DOHH2 (cell line): ENCODE data around the gene MRPS26.

ENCODE experiments used
- H3F3A ChIP-seq: fragments of 200-600 bp; sonication (generic), shearing (Covaris generic); 2 replicates; pipeline ENCODE4 v1.6.0; 2016; ENCODE audit warnings: antibody characterized with exemption, mild to moderate bottlenecking; ENCODE audit not compliant: control insufficient read depth, insufficient read depth
- H3K27ac ChIP-seq: fragments of 200-600 bp; sonication (generic); 2 replicates; pipeline ENCODE4 v1.5.1; 2014; ENCODE audit warnings: low read depth, mild to moderate bottlenecking, low read length, moderate library complexity
- H3K27me3 ChIP-seq: fragments of 200-600 bp; sonication (generic); 2 replicates; pipeline ENCODE4 v1.6.1; 2014; ENCODE audit warnings: mild to moderate bottlenecking, low read length, mixed read lengths; ENCODE audit not compliant: control insufficient read depth
- H3K36me3 ChIP-seq: fragments of 200-600 bp; sonication (generic); 2 replicates; pipeline ENCODE4 v1.6.1; 2014; ENCODE audit warnings: mild to moderate bottlenecking, low read length, moderate library complexity, mixed read lengths; ENCODE audit not compliant: control insufficient read depth
- H3K4me1 ChIP-seq: fragments of 200-600 bp; sonication (generic); 2 replicates; pipeline ENCODE4 v1.6.1; 2014; ENCODE audit warnings: mild to moderate bottlenecking, low read length, mixed read lengths; ENCODE audit not compliant: control insufficient read depth
- H3K4me2 ChIP-seq: fragments of 200-600 bp; sonication (generic); 2 replicates; pipeline ENCODE4 v1.6.0; 2014; ENCODE audit warnings: mild to moderate bottlenecking, low read length, moderate library complexity
- H3K4me3 ChIP-seq: fragments of 200-600 bp; sonication (generic); 2 replicates; pipeline ENCODE4 v1.5.1; 2014; ENCODE audit warnings: mild to moderate bottlenecking, low read length, mixed read lengths
- H3K79me2 ChIP-seq: fragments of 200-600 bp; sonication (generic); 2 replicates; pipeline ENCODE4 v1.6.1; 2014; ENCODE audit warnings: mild to moderate bottlenecking, low read length, mixed read lengths; ENCODE audit not compliant: control insufficient read depth
- H3K9me2 ChIP-seq: fragments of 200-600 bp; sonication (generic); replicated peaks from 2 replicates; pipeline ENCODE4 v1.6.1; 2014; ENCODE audit warnings: mild to moderate bottlenecking, low read length, mixed read lengths; ENCODE audit not compliant: control insufficient read depth
- H3K9me3 ChIP-seq: fragments of 200-600 bp; sonication (generic); 2 replicates; pipeline ENCODE4 v1.6.1; 2014; ENCODE audit warnings: antibody characterized with exemption, low read length, mixed read lengths; ENCODE audit not compliant: control insufficient read depth, insufficient read depth
- H4K20me1 ChIP-seq: fragments of 200-600 bp; sonication (generic); 2 replicates; pipeline ENCODE4 v1.6.0; 2014; ENCODE audit warnings: low read depth, mild to moderate bottlenecking, antibody characterized with exemption, low read length, moderate library complexity; ENCODE audit not compliant: control insufficient read depth, insufficient read depth
- EZH2phosphoT487 ChIP-seq: fragments of 200-600 bp; sonication (generic); IDR thresholded peaks from 2 replicates; pipeline ENCODE4 v1.6.1; 2017; ENCODE audit warnings: borderline replicate concordance, mild to moderate bottlenecking, antibody characterized with exemption, low read length, moderate library complexity, mixed read lengths
- TF ChIP-seq, protein P1 (sequence below): fragments of 200-600 bp; sonication (generic); IDR thresholded peaks from one replicate; pipeline ENCODE4 v1.5.1; 2014; ENCODE audit warnings: antibody characterized with exemption, mild to moderate bottlenecking, low read depth, low read length; ENCODE audit not compliant: poor library complexity, severe bottlenecking

MRPS26 gene

DNA sequence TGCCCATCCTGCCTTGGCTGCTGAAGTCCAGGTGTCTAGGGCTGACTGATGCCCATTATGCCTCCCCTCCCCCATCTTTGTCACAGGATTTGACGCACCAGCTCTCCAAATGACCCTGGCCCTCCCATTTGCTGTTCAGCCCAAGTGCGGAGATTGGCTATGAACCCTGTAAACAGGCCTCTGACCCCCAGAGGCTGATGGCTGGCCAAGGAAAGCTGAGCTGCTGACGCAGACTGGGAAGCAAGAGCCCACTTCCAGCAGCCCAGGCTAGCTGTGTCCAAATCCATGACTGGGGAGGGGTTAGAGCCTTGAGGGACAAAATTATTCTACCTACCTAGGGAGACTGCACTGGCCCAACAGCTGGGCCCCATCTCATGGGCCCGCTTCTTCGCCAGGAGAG lies 3.2 kb upstream of the MRPS26 start:
- H3K9me2 ChIP-seq, result no peaks in the 10 kb centered on the region
- no peak overlapping the region for H3K4me3 ChIP-seq
- H3F3A ChIP-seq, result 0 out of 2 replicates have a peak, but pooled peaks cover 4% of the 10 kb centered on the region
- H4K20me1 ChIP-seq, result no peaks in the 10 kb centered on the region
- no peak overlapping the region for H3K4me2 ChIP-seq
- TF ChIP-seq EZH2phosphoT487, result no peak
- TF ChIP-seq, protein P1, sequence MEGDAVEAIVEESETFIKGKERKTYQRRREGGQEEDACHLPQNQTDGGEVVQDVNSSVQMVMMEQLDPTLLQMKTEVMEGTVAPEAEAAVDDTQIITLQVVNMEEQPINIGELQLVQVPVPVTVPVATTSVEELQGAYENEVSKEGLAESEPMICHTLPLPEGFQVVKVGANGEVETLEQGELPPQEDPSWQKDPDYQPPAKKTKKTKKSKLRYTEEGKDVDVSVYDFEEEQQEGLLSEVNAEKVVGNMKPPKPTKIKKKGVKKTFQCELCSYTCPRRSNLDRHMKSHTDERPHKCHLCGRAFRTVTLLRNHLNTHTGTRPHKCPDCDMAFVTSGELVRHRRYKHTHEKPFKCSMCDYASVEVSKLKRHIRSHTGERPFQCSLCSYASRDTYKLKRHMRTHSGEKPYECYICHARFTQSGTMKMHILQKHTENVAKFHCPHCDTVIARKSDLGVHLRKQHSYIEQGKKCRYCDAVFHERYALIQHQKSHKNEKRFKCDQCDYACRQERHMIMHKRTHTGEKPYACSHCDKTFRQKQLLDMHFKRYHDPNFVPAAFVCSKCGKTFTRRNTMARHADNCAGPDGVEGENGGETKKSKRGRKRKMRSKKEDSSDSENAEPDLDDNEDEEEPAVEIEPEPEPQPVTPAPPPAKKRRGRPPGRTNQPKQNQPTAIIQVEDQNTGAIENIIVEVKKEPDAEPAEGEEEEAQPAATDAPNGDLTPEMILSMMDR, result no peak
- H3K36me3 ChIP-seq, result peaks cover 38% of the 10 kb centered on the region
- no peak overlapping the region for H3K27ac ChIP-seq
- H3K79me2 ChIP-seq, result peaks cover 17% of the 10 kb centered on the region
- H3K4me1 ChIP-seq, result peaks cover 16% of the 10 kb centered on the region
- no peaks in the 10 kb centered on the region for H3K27me3 ChIP-seq
- H3K9me3 ChIP-seq, result no peaks in the 10 kb centered on the region

DNA sequence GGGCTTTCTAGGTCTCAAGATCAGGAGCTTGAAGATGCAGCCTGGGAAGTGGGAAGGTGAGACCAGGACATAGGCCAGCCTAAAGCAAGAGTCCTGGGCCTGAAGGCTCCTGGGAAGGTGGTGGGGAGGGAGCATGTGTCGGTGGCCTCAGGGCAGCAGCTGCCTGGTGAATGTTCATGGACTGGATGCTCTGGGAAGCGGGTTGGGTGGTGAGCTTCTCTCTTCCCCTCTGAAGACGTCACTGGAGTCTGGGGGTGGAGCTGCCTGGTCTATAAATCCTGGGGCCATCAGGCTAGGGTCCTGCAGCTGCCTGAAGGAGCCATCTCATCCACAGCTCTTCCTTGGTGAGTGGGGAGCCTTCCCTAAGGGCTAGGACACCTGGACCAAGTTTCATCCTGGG lies 2.5 kb upstream of the MRPS26 start, which contains the start of gene GNRH2:
TSS of gene GNRH2 (plus strand) at position 301 of the 400 bp plus-strand sequence. CDS start 793 bp downstream, outside the sequence.
- Histone ChIP-seq H3K27me3 (no peaks in the 10 kb centered on the region), H3K79me2 (peaks cover 23% of the 10 kb centered on the region), H3K4me2 (no peak within 1 kb of the TSS), H3K36me3 (peaks cover 38% of the 10 kb centered on the region), H3F3A (0 out of 2 replicates have a peak, but pooled peaks cover 4% of the 10 kb centered on the region), H3K9me3 (no peaks in the 10 kb centered on the region), H3K4me3 (no peak within 1 kb of the TSS), H4K20me1 (no peaks in the 10 kb centered on the region), H3K4me1 (peaks cover 19% of the 10 kb centered on the region), H3K9me2 (no peaks in the 10 kb centered on the region), H3K27ac (no peak within 1 kb of the TSS)
- TF ChIP-seq EZH2phosphoT487, result no peak
- TF ChIP-seq, protein P1, result no peak

DNA sequence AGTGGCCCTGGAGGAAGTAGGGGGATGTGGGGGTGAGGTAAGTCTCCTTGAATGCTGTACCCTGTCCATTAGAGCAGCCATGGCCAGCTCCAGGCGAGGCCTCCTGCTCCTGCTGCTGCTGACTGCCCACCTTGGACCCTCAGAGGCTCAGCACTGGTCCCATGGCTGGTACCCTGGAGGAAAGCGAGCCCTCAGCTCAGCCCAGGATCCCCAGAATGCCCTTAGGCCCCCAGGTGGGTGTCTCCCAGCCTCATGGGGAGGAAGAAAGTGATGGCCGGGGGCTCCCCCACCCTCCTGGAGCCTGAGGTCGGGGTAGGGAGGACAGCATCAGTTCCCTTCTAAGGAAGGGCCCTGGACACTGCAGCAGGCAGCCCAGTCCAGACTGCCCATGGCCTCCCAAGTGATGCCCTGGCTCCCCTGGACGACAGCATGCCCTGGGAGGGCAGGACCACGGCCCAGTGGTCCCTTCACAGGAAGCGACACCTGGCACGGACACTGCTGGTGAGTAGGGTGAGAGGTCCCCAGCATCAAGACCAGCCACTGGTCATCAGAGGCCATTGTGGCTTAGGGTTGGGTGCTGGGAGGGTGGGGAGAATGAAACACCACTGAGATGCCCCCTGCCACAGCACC lies 1.4 kb upstream of the MRPS26 start:
- Histone ChIP-seq H3K36me3 (peaks cover 39% of the 10 kb centered on the region), H3K27me3 (no peaks in the 10 kb centered on the region), H3K27ac (no peak overlapping the region), H3K4me2 (no peak overlapping the region), H3K79me2 (peaks cover 24% of the 10 kb centered on the region), H3F3A (0 out of 2 replicates have a peak, but pooled peaks cover 4% of the 10 kb centered on the region), H3K4me3 (no peak overlapping the region), H4K20me1 (no peaks in the 10 kb centered on the region), H3K9me2 (no peaks in the 10 kb centered on the region), H3K4me1 (peaks cover 19% of the 10 kb centered on the region), H3K9me3 (no peaks in the 10 kb centered on the region)
- no peak for TF ChIP-seq EZH2phosphoT487
- TF ChIP-seq, protein P1, result no peak
